H1 (cell line): Measurements from ENCODE around the gene OPA3. TPM values are rescaled to one million over a fixed set of nuclear protein-coding genes. Genes with fewer than 3 reads are reported as not detected.

Experiments used
- CTCF ChIA-PET: fragments of 300-600 bp; sonication (Branson Sonifier 250); formaldehyde crosslinking; loops from one replicate; lab custom pipeline; 2021; ENCODE audit not compliant: partially characterized antibody; lab: Charles Lee
- POLR2A ChIA-PET: fragments of 300-600 bp; sonication (Branson Sonifier 250); formaldehyde crosslinking; loops from one replicate; lab custom pipeline; 2021; ENCODE audit warnings: inconsistent platforms; ENCODE audit not compliant: partially characterized antibody; lab: Charles Lee
- DNase-seq, 2 experiments: peaks; one replicate each; pipeline versions ENCODE4 v3.0.0 to v3.0.0-alpha.2; 2010 to 2022; ENCODE audit warnings: low spot score in 2 of 2, low read depth in 1 of 2, mixed read lengths in 1 of 2
- FAIRE-seq: peaks from 2 replicates; lab custom pipeline; 2011; peaks lifted over from hg19 to GRCh38; lab: Jason Lieb, UNC
- H2AFZ ChIP-seq: 2 replicates; pipeline ENCODE4 v1.8.1; 2012; ENCODE audit warnings: low read length, inconsistent platforms
- H2AK5ac ChIP-seq: 2 replicates; pipeline ENCODE4 v1.6.1; 2013; ENCODE audit warnings: low read depth, low read length
- H2BK120ac ChIP-seq: replicated peaks from 2 replicates; pipeline ENCODE3; 2013; ENCODE audit warnings: low read depth, low read length, inconsistent platforms
- H2BK12ac ChIP-seq: 2 replicates; pipeline ENCODE4 v1.6.1; 2013; ENCODE audit warnings: low read depth, low read length
- H2BK15ac ChIP-seq: 2 replicates; pipeline ENCODE4 v1.6.1; 2013; ENCODE audit warnings: low read length
- H2BK20ac ChIP-seq: 2 replicates; pipeline ENCODE4 v1.6.1; 2013; ENCODE audit warnings: low read length
- H2BK5ac ChIP-seq: 2 replicates; pipeline ENCODE4 v1.6.1; 2013; ENCODE audit warnings: low read depth, low read length
- H3K14ac ChIP-seq: 2 replicates; pipeline ENCODE4 v1.6.1; 2013; ENCODE audit warnings: inconsistent platforms; ENCODE audit not compliant: insufficient read length
- H3K18ac ChIP-seq: 2 replicates; pipeline ENCODE4 v1.6.1; 2013; ENCODE audit warnings: low read length; ENCODE audit errors: extremely low read depth
- H3K23ac ChIP-seq: 2 replicates; pipeline ENCODE4 v1.6.1; 2013; ENCODE audit warnings: inconsistent platforms; ENCODE audit not compliant: insufficient read length
- H3K23me2 ChIP-seq: 2 replicates; pipeline ENCODE4 v1.6.1; 2013; ENCODE audit warnings: low read depth, low read length
- H3K27ac ChIP-seq: 2 replicates; pipeline ENCODE4 v1.6.1; 2011; ENCODE audit warnings: low read depth, low read length, inconsistent platforms
- H3K27me3 ChIP-seq, 4 experiments: replicated peaks in 1 of 4; 1 replicate in 1 of 4; 2 replicates in 3 of 4; pipeline versions ENCODE4 v1.6.1 to v1.8.1; 2011 to 2013; ENCODE audit warnings: low read length in 3 of 4, mild to moderate bottlenecking in 3 of 4, inconsistent platforms in 2 of 4, mixed read lengths in 2 of 4, moderate library complexity in 1 of 4; ENCODE audit not compliant: control insufficient read depth in 3 of 4, insufficient read depth in 3 of 4; ENCODE audit errors: extremely low read depth in 1 of 4
- H3K36me3 ChIP-seq, 4 experiments: 2 replicates each; pipeline versions ENCODE4 v1.6.1 to v1.8.1; 2011 to 2013; ENCODE audit warnings: mild to moderate bottlenecking in 4 of 4, low read length in 3 of 4, moderate library complexity in 2 of 4, control low read depth in 1 of 4, inconsistent platforms in 1 of 4; ENCODE audit not compliant: insufficient read depth in 4 of 4, control insufficient read depth in 2 of 4
- H3K4ac ChIP-seq: replicated peaks from 2 replicates; pipeline ENCODE3; 2013; ENCODE audit warnings: low read length, low read depth, mixed read lengths, inconsistent platforms; ENCODE audit not compliant: insufficient read length
- H3K4me1 ChIP-seq, 4 experiments: replicated peaks in 1 of 4; 1 replicate in 1 of 4; 2 replicates in 3 of 4; pipeline versions ENCODE4 v1.6.1 to v1.8.1; 2011 to 2013; ENCODE audit warnings: low read length in 3 of 4, inconsistent platforms in 2 of 4, mixed read lengths in 1 of 4; ENCODE audit not compliant: insufficient read depth in 4 of 4, control insufficient read depth in 3 of 4
- H3K4me2 ChIP-seq, 2 experiments: 2 replicates each; pipeline versions ENCODE4 v1.6.1 to v1.8.1; 2011 to 2013; ENCODE audit warnings: low read depth in 2 of 2, low read length in 2 of 2, control low read depth in 1 of 2, inconsistent platforms in 1 of 2, mild to moderate bottlenecking in 1 of 2; ENCODE audit not compliant: insufficient read depth in 1 of 2
- H3K4me3 ChIP-seq, 4 experiments: fragments of 200-600, 300-600 bp in 1 of 4; sonication (generic), shearing (Covaris generic), sonication (Bioruptor Twin) in 1 of 4; 2 replicates each; pipeline versions ENCODE4 v1.5.1 to v1.8.1; 2011 to 2016; ENCODE audit warnings: low read length in 4 of 4, low read depth in 3 of 4, control low read depth in 2 of 4, inconsistent platforms in 2 of 4, mild to moderate bottlenecking in 2 of 4, mixed read lengths in 1 of 4, moderate library complexity in 1 of 4; ENCODE audit not compliant: insufficient read depth in 2 of 4; ENCODE audit errors: extremely low read depth in 1 of 4
- H3K56ac ChIP-seq: replicated peaks from 2 replicates; pipeline ENCODE3; 2013; ENCODE audit warnings: low read depth, mild to moderate bottlenecking, mixed read lengths, low read length, inconsistent platforms; ENCODE audit not compliant: insufficient read length
- H3K79me1 ChIP-seq: 2 replicates; pipeline ENCODE4 v1.6.1; 2013; ENCODE audit warnings: low read depth, low read length, control low read depth
- H3K79me2 ChIP-seq, 2 experiments: 2 replicates each; pipeline versions ENCODE4 v1.6.1 to v1.8.1; 2012 to 2013; ENCODE audit warnings: low read length in 2 of 2, mild to moderate bottlenecking in 2 of 2, inconsistent platforms in 1 of 2; ENCODE audit not compliant: insufficient read depth in 2 of 2, control insufficient read depth in 1 of 2
- H3K9ac ChIP-seq, 4 experiments: replicated peaks in 1 of 4; 1 replicate in 1 of 4; 2 replicates in 3 of 4; pipeline versions ENCODE4 v1.6.1 to v1.8.1; 2011 to 2013; ENCODE audit warnings: low read depth in 3 of 4, low read length in 3 of 4, control low read depth in 2 of 4, mild to moderate bottlenecking in 2 of 4, moderate library complexity in 2 of 4, inconsistent platforms in 1 of 4; ENCODE audit errors: extremely low read depth in 1 of 4
- H3K9me3 ChIP-seq, 2 experiments: 2 replicates each; pipeline versions ENCODE4 v1.6.1 to v1.8.1; 2012 to 2013; ENCODE audit warnings: mild to moderate bottlenecking in 2 of 2, moderate library complexity in 2 of 2, control low read depth in 1 of 2, inconsistent platforms in 1 of 2, low read depth in 1 of 2, low read length in 1 of 2, mixed read lengths in 1 of 2; ENCODE audit not compliant: insufficient read depth in 2 of 2
- H4K20me1 ChIP-seq, 2 experiments: replicated peaks in 1 of 2; 2 replicates each; pipeline versions ENCODE3 to v1.8.1; 2011 to 2013; ENCODE audit warnings: inconsistent platforms in 2 of 2, low read length in 2 of 2, mild to moderate bottlenecking in 1 of 2; ENCODE audit not compliant: insufficient read depth in 2 of 2, control insufficient read depth in 1 of 2
- H4K5ac ChIP-seq: 2 replicates; pipeline ENCODE4 v1.6.1; 2013; ENCODE audit warnings: low read length, low read depth, mixed read lengths, inconsistent platforms; ENCODE audit not compliant: insufficient read length
- H4K8ac ChIP-seq: 2 replicates; pipeline ENCODE4 v1.8.0; 2013; ENCODE audit warnings: mild to moderate bottlenecking, moderate library complexity, low read length, inconsistent platforms; ENCODE audit not compliant: insufficient read depth; ENCODE audit errors: extremely low read depth
- H4K91ac ChIP-seq: replicated peaks from 2 replicates; pipeline ENCODE3; 2013; ENCODE audit warnings: low read length, mixed read lengths, inconsistent platforms; ENCODE audit not compliant: insufficient read length
- BACH1 ChIP-seq: IDR thresholded peaks from 2 replicates; pipeline ENCODE4 v1.6.1; 2012; ENCODE audit warnings: low read length, improper control_type of control experiment
- CTCF ChIP-seq, 3 experiments: IDR thresholded peaks; 1 replicate in 2 of 3; 2 replicates in 1 of 3; pipeline versions ENCODE4 v1.5.1 to v1.6.1; 2011; ENCODE audit warnings: low read length in 3 of 3, mild to moderate bottlenecking in 3 of 3, inconsistent platforms in 2 of 3, low read depth in 1 of 3, moderate library complexity in 1 of 3; ENCODE audit not compliant: insufficient read depth in 1 of 3; ENCODE audit errors: control extremely low read depth in 1 of 3
- HDAC2 ChIP-seq, 2 experiments: fragments of 300-600 bp in 1 of 2; sonication (generic) in 1 of 2; IDR thresholded peaks; 2 replicates each; pipeline ENCODE4 v1.6.1; 2011 to 2012; ENCODE audit warnings: low read depth in 2 of 2, low read length in 2 of 2, mild to moderate bottlenecking in 2 of 2, moderate library complexity in 2 of 2, borderline replicate concordance in 1 of 2, inconsistent platforms in 1 of 2
- KDM1A ChIP-seq: fragments of 200-600, 300-600 bp; sonication (generic); IDR thresholded peaks from 2 replicates; pipeline ENCODE4 v1.7.1; 2016; ENCODE audit warnings: mild to moderate bottlenecking, low read length, borderline replicate concordance
- RAD21 ChIP-seq, 2 experiments: IDR thresholded peaks in 1 of 2; conservative IDR thresholded peaks in 1 of 2; 2 replicates each; pipeline ENCODE4 v1.6.1; 2011; ENCODE audit warnings: low read depth in 2 of 2, low read length in 2 of 2, improper control_type of control experiment in 1 of 2, inconsistent platforms in 1 of 2, mild to moderate bottlenecking in 1 of 2, moderate library complexity in 1 of 2
- RXRA ChIP-seq: IDR thresholded peaks from 2 replicates; pipeline ENCODE4 v1.6.1; 2011; ENCODE audit warnings: low read depth, mild to moderate bottlenecking, low read length, moderate library complexity; ENCODE audit not compliant: insufficient read depth
- SRF ChIP-seq: IDR thresholded peaks from 2 replicates; pipeline ENCODE4 v1.6.1; 2011; ENCODE audit warnings: mild to moderate bottlenecking, low read depth, low read length, moderate library complexity
- YY1 ChIP-seq: IDR thresholded peaks from 2 replicates; pipeline ENCODE4 v1.6.1; 2011; ENCODE audit warnings: low read depth, mild to moderate bottlenecking, low read length
- WGBS, 2 experiments: shearing (Covaris generic) in 1 of 2; methylation state at CpG; one replicate each; pipeline versions ENCODE4 v1.1.6 to v1.1.7; 2013 to 2015; ENCODE audit warnings: low lambda C conversion rate in 2 of 2, mixed read lengths in 2 of 2, inconsistent platforms in 1 of 2, low coverage in 1 of 2, missing lambda C conversion rate in 1 of 2; ENCODE audit not compliant: insufficient replicate concordance in 2 of 2, insufficient coverage in 1 of 2, insufficient read length in 1 of 2; ENCODE audit errors: extremely low coverage in 1 of 2, missing lambda C conversion rate in 1 of 2; 5-methylcytosine and 5-hydroxymethylcytosine counted together
- polyA plus RNA-seq, 7 experiments: library from polyadenylated mRNA; depleted of rRNA in 3 of 7; stranded (reverse) in 5 of 7; unstranded in 2 of 7; fragments of >200 nt in 5 of 7; fragments of 200-250 nt in 2 of 7; gene quantifications; 1 replicate in 5 of 7; 2 replicates in 1 of 7; 4 replicates in 1 of 7; pipeline versions ENCODE4 v1.2.1 to v1.2.3, GENCODE V29; 2011 to 2013; ENCODE audit warnings: missing spikeins in 2 of 7, mixed read lengths in 2 of 7
- total RNA-seq: library from RNA; stranded (reverse); fragmentation: NEBNext Ultra II Directional; extraction: Animal tissue kit (Norgen Biotek cat#: 25700); gene quantifications from 2 replicates; pipeline ENCODE4 v1.2.1, GENCODE V29; 2021

Gene OPA3
- total and polyA plus RNA-seq, 2 of the 8 experiments (the other 6 are each of a cell fraction or from before 2014, with no cell fraction given): 12.5 to 14.5 TPM

DNA sequence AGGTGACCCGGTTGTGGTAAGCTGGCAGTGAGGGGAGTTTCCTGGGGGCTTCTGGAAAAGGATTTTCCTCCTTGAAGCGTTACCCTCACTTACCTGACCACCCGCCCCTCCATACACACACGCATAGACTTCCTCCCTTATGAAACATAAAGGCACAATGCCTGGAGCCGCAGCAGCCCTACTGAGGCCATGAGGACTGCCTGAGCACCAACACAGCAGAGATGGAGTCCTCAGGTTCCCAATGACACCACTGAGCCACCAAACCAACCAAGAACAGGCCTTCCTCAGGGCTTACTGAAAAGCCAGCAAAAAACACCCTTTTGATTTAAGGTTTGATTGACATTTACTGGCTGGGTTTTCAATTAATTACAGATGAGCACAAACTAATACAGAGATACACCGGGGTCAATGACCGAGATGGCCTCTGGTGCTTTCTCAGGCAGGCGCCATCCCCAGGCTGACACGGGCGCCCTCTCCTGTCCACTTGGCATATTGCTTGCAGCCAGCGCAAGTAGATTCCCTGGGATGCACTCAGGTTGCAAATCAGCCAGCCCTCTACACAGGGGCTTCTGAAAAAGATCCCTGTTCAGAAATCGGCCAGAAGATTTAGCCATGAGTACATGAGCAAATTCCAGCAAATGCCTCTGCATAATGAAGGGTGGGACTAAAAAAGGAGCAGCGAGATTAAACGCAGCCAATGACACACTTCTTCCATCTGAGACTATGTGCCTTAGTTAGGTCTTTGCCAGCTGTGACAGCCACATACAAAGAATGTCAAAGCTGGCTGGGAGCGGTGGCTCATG, 14.8 kb downstream of the OPA3 start:
- ChIA-PET POLR2A (no interaction called here), CTCF (interaction anchor here (0.6 to 8.1 kb wide), 17 partner anchors 11 to 894 kb away, joined by 3 to 79 read pairs (median 3); no protein-coding TSS in a partner anchor)
- Histone ChIP-seq H3K23me2 (no peaks in the 10 kb centered on the region), H3K56ac (no peak overlapping the region), H3K9me3 (no peaks in the 10 kb centered on the region), H2BK15ac (0 out of 2 replicates have a peak overlapping the region, but pooled peaks have one; percentile 88), H3K4me3 (no peak overlapping the region), H3K27ac (no peak overlapping the region), H2BK20ac (no peak overlapping the region), H3K27me3 (no peaks in the 10 kb centered on the region), H3K79me1 (peaks cover 2% of the 10 kb centered on the region; the same call in 1 of the 2 replicates), H3K18ac (no peak overlapping the region), H4K91ac (peak overlapping the region; percentile 11), H2AFZ (no peak overlapping the region), H3K14ac (no peak overlapping the region), H4K20me1 (peaks cover 0 to 5% of the 10 kb centered on the region in 2 experiments), H3K36me3 (no peaks in the 10 kb centered on the region), H3K4me2 (no peak overlapping the region), H3K4me1 (no peaks in the 10 kb centered on the region; a peak in 1 of 7 replicates), H2BK120ac (no peak overlapping the region), H2BK12ac (no peak overlapping the region), H2AK5ac (no peak overlapping the region), H3K79me2 (0 out of 4 replicates have a peak, but pooled peaks cover 0 to 2% of the 10 kb centered on the region in 2 experiments), H4K8ac (no peak overlapping the region), H3K9ac (no peak overlapping the region), H3K23ac (no peak overlapping the region), H3K4ac (no peak overlapping the region), H4K5ac (no peak overlapping the region), H2BK5ac (no peak overlapping the region)
- peak; percentile 46 to 96 for DNase-seq
- FAIRE-seq: peak; percentile 94
- TF ChIP-seq YY1 (peak; percentile 70; the same call in 1 of the 2 replicates), SRF (no peak), BACH1 (no peak), CTCF (IDR thresholded peaks at IDR 0.05; ENCODE audit: control extremely low read depth in 1 of 3, insufficient read depth in 1 of 3, low read depth in 1 of 3, low read length in 3 of 3) (peak; percentile 93 to 98 (median 95)), HDAC2 (IDR thresholded peaks at IDR 0.05; ENCODE audit: borderline replicate concordance in 1 of 2, low read depth in 2 of 2, low read length in 2 of 2) (peak in 1 of 2 experiments; percentile 73; a peak in 1 of 4 replicates), RAD21 (IDR thresholded peaks at IDR 0.05 in 1 of 2, conservative IDR thresholded peaks at IDR 0.05 in 1 of 2; ENCODE audit: low read depth in 2 of 2, low read length in 2 of 2) (peak; percentile 79 to 87), KDM1A (peak; percentile 94), RXRA (0 out of 2 replicates have a peak, but pooled peaks have one; percentile 57)
- 50% methylated on average over 15 of the region's 15 CpGs; no CpG with 5 or more reads in 1 of the 2 experiments for WGBS, 2 experiments
